ENCODE results near the gene NOL9.
"Not testable (repeated sequence)": the region's sequence is repeated elsewhere in the genome, so short reads cannot be mapped to it uniquely, and the experiment has no call there.

The NOL9 gene

GRCh38 chr1:6554031-6554906 lies at the start of gene NOL9:
TSS of gene NOL9 (minus strand) at chr1:6554513. CDS start at chr1:6554502, 11 bp downstream.
- DNase-seq, result peak; percentile 95

- peak; percentile 57 for DNase-seq
Measured at GRCh38 chr1:6603238-6603914, 49.1 kb upstream of the NOL9 start.

- DNase-seq, result peak; percentile 86
Measured at GRCh38 chr1:6602669-6603237, 48.4 kb upstream of the NOL9 start, which contains the start of gene KLHL21. TSS of gene KLHL21 (minus strand) at chr1:6602869. CDS start at chr1:6602817, 52 bp downstream.

GRCh38 chr1:6601923-6602668 lies 47.8 kb upstream of the NOL9 start:
- no peak for DNase-seq

GRCh38 chr1:6601049-6601922 lies 47.0 kb upstream of the NOL9 start:
- peak; percentile 92 for DNase-seq

- no peak for DNase-seq
Measured at GRCh38 chr1:6600410-6601048, 46.2 kb upstream of the NOL9 start.

GRCh38 chr1:6599991-6600390 lies 45.7 kb upstream of the NOL9 start:
- DNase-seq, result not testable (repeated sequence)

- peak; percentile 70 for DNase-seq
Measured at GRCh38 chr1:6599141-6599975, 45.0 kb upstream of the NOL9 start.

- no peak for DNase-seq
Measured at GRCh38 chr1:6597777-6598131, 43.4 kb upstream of the NOL9 start.

GRCh38 chr1:6596886-6597776 lies 42.8 kb upstream of the NOL9 start:
- no peak for DNase-seq

- DNase-seq, result no peak
Measured at GRCh38 chr1:6596351-6596750, 42.0 kb upstream of the NOL9 start.

GRCh38 chr1:6594977-6595740 lies 40.8 kb upstream of the NOL9 start:
- DNase-seq, result no peak

- no peak for DNase-seq
Measured at GRCh38 chr1:6593810-6594209, 39.5 kb upstream of the NOL9 start.

- DNase-seq, result no peak
Measured at GRCh38 chr1:6592865-6593593, 38.7 kb upstream of the NOL9 start.

GRCh38 chr1:6592441-6592840 lies 38.1 kb upstream of the NOL9 start:
- no peak for DNase-seq

- no peak for DNase-seq
Measured at GRCh38 chr1:6591644-6592043, 37.3 kb upstream of the NOL9 start.

- DNase-seq, result no peak
Measured at GRCh38 chr1:6591222-6591621, 36.9 kb upstream of the NOL9 start.

- no peak for DNase-seq
Measured at GRCh38 chr1:6590046-6590445, 35.7 kb upstream of the NOL9 start.
